ENCODE data around the gene UST.
A peak's percentile ranks its signal among the peaks of the same experiment; 100 is the strongest.

Gene UST

DNA sequence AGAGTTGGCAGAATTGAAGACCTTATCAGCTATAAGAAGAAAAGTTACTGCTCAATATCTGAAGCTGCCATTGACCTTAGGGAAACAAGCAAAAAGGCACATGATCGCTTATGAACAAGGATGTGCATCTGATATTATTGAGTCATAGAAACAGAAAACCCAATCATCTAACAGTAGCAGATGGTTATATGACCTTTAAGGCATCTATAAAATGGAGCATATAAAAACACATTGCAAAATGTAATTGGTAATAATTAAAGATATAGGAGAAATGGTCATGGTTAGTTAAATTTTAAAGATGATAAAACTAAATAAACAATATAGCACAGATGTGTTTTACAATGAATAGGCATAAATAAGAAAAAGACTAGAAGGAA is 310.6 kb downstream of the UST start:
- no peaks in the 10 kb centered on the region for H3K27me3 ChIP-seq (replicated peaks)
- in situ Hi-C loops (cut with HindIII; ENCODE audit: low pct_ligation_motif_present, low sequenced_read_pairs) = no loop called here
- H3K36me3 ChIP-seq (replicated peaks) = no peaks in the 10 kb centered on the region
- no peak overlapping the region for H3K27ac ChIP-seq
- DNase-seq = no peak
- no peak overlapping the region for H3K4me3 ChIP-seq (ENCODE audit: low read depth, low read length)
- no peak for TF ChIP-seq CTCF (IDR thresholded peaks at IDR 0.05; ENCODE audit: low read depth, low read length, missing control alignments)

- H3K27ac ChIP-seq = no peak overlapping the region
- no peaks in the 10 kb centered on the region for H3K27me3 ChIP-seq (replicated peaks)
- no peak for TF ChIP-seq CTCF (IDR thresholded peaks at IDR 0.05; ENCODE audit: low read depth, low read length, missing control alignments)
- no peaks in the 10 kb centered on the region for H3K36me3 ChIP-seq (replicated peaks)
- in situ Hi-C loops (cut with HindIII; ENCODE audit: low pct_ligation_motif_present, low sequenced_read_pairs) = no loop called here
- H3K4me3 ChIP-seq (ENCODE audit: low read depth, low read length) = no peak overlapping the region
- no peak for DNase-seq
Observed at GRCh38 chr6:149059557-149059956, 312.7 kb downstream of the UST start.

- DNase-seq = peak; percentile 50
- in situ Hi-C loops (cut with HindIII; ENCODE audit: low pct_ligation_motif_present, low sequenced_read_pairs) = no loop called here
- Histone ChIP-seq H3K4me3 (ENCODE audit: low read depth, low read length) (no peak overlapping the region), H3K27me3 (replicated peaks) (no peaks in the 10 kb centered on the region), H3K27ac (peak overlapping the region; percentile 36), H3K36me3 (replicated peaks) (no peaks in the 10 kb centered on the region)
- TF ChIP-seq CTCF (IDR thresholded peaks at IDR 0.05; ENCODE audit: low read depth, low read length, missing control alignments) = no peak
Observed at GRCh38 chr6:149060300-149060984, 313.6 kb downstream of the UST start.

DNA sequence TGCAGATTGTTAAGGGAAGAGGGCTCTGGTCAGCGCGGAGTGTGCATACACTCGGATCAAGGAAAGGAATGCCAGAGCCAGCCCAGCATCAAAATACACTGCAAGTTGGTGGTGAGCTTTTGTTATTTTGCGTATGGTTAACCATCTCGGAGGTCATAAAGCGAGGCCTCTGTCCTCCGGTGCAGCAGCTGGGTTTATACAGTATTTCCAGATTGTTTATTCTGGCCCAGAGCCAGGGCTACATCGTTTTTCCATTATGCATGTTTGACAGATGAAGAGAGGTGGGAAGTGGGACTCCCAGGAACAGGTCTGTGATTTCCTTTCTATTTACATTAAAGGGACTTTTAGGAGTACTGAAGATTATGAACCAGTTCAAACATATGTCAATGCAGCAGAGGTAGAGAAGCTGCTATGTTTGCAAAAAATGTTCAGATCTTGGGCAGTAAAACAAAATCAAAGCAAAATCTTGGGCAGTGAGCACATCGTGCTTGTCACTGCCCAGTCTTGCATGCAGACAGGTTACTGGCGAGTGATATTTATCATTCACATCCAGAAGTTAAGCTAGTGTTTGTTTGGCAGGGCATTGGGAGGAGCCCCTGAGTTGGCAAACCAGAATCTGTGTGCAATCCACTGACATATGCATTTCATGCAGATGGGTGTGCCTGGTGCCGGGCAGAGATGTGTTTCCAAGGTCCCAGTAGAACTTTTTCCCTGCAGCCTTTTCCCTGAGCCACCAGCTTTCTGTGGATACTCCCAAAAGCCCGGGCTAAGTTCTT is 314.3 kb downstream of the UST start:
- Histone ChIP-seq H3K27ac (peak overlapping the region; percentile 36), H3K4me3 (ENCODE audit: low read depth, low read length) (no peak overlapping the region), H3K27me3 (replicated peaks) (no peaks in the 10 kb centered on the region), H3K36me3 (replicated peaks) (no peaks in the 10 kb centered on the region)
- peak; percentile 85 for DNase-seq
- in situ Hi-C loops (cut with HindIII; ENCODE audit: low pct_ligation_motif_present, low sequenced_read_pairs) = no loop called here
- TF ChIP-seq CTCF (IDR thresholded peaks at IDR 0.05; ENCODE audit: low read depth, low read length, missing control alignments) = no peak

DNA sequence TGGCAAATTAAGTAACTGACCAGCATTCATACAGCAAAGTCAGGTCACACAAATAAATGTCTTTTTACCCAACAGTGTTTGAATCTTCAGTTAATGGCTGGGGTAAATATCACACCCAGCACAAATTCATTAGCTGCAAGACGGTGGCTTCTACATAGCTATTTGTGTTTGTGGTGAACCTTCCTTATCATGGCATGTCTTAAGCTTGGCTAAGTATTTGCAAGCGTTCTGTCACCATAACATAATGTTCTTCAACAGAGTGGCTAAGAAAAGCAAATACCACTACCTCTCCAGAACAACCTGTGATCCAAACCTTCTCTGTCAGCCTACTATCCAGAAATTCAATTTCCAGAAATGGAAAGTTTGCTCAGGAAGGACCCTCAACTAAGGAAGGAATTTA is 315.1 kb downstream of the UST start:
- Histone ChIP-seq H3K27me3 (replicated peaks) (no peaks in the 10 kb centered on the region), H3K4me3 (ENCODE audit: low read depth, low read length) (no peak overlapping the region), H3K36me3 (replicated peaks) (no peaks in the 10 kb centered on the region), H3K27ac (no peak overlapping the region)
- in situ Hi-C loops (cut with HindIII; ENCODE audit: low pct_ligation_motif_present, low sequenced_read_pairs) = no loop called here
- no peak for DNase-seq
- TF ChIP-seq CTCF (IDR thresholded peaks at IDR 0.05; ENCODE audit: low read depth, low read length, missing control alignments) = no peak
